ENCODE results near the gene CHST1.
A peak's percentile ranks its signal among the peaks of the same experiment; 100 is the strongest.

The CHST1 gene

DNA sequence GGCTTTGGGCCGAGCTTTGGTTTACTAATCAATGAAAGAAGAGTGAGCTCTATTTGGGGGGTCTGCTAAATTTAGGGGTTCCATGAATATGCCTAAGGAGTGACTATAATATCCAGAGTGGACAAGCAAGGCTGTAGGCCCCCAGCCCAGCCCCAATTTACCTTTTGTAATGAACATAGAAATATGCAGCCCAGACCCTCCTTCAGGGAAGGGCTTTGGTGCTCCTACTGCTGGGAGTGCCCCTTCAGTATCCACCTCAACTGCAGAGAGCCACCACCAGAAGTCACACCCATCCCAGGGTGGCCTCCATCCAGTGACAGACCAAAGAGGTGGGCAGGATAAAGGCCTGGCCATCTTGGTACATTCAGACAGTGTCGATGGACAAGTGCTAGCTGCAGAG, 43.1 kb downstream of the CHST1 start:
- DNase-seq (ENCODE audit: low read depth in 2 of 2), result no peak
- TF ChIP-seq CTCF (IDR thresholded peaks at IDR 0.05; ENCODE audit: low read depth, low read length), result no peak
- no peak overlapping the region for H3K4me3 ChIP-seq (replicated peaks in 1 of 2; ENCODE audit: low read depth in 2 of 2, low read length in 2 of 2)

DNA sequence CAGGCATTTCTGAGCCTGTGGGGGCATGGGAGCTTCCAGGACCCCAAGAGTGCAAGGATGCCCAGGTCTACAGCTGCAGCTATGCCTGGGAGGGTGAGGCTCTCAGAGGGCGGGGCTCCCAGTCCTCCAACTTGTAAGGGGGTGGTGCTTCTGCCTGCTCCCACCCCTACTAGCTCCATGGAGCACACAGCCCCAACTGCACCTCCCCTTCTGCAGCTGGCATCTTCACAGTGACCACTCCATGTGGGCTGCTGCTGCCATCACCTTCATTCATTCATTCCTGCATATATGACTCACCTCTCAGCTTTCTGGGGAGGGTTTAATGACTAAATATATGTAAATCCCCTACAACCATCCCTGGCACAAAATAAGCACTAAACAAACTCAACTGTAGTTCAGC, 43.8 kb downstream of the CHST1 start:
- no peak overlapping the region for H3K4me3 ChIP-seq (replicated peaks in 1 of 2; ENCODE audit: low read depth in 2 of 2, low read length in 2 of 2)
- no peak for TF ChIP-seq CTCF (IDR thresholded peaks at IDR 0.05; ENCODE audit: low read depth, low read length)
- DNase-seq (ENCODE audit: low read depth in 2 of 2), result peak in 1 of 2 donors; percentile 7

DNA sequence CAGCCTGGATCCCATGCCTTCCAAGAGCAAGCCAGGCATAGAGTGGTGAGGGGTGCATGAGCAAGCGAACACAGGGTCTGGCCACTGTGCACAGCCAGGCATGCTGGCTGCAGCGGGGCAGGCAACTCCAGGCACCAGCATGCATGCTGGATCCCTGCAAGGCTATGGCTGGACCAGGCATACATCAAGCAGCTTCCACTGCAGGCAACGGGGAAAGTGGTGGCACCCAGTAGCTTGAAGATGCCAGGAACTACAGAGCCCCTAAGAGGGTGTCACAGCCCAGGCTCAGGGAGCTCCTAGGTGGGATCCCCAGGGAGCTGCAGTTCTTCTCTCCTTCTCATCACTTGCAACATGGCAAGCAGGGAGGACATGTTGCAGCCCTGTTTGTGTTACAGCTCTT, 45.2 kb downstream of the CHST1 start:
- DNase-seq (ENCODE audit: low read depth in 2 of 2), result no peak
- H3K4me3 ChIP-seq (replicated peaks in 1 of 2; ENCODE audit: low read depth in 2 of 2, low read length in 2 of 2), result no peak overlapping the region
- no peak for TF ChIP-seq CTCF (IDR thresholded peaks at IDR 0.05; ENCODE audit: low read depth, low read length)

DNA sequence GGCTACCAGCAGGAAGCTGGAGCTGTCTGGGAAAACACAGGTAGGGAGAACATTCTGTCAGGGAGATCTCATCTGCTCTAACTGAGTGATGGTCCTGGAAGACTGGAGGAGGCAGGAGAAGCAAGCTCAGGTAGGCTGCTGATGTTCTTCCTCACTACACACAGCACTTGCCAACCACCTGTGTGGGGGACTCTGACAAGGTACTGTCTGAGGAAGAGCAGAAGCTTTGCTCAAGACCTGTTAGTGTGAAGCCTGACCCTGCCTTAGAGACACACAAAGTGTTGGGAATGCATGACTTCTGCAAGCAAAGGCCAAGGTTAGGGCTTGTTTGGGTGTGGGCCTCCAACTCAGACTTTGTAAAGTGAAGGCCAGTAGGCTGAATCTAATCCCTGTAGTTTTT, 46.5 kb downstream of the CHST1 start:
- no peak overlapping the region for H3K4me3 ChIP-seq (replicated peaks in 1 of 2; ENCODE audit: low read depth in 2 of 2, low read length in 2 of 2)
- no peak for TF ChIP-seq CTCF (IDR thresholded peaks at IDR 0.05; ENCODE audit: low read depth, low read length)
- DNase-seq (ENCODE audit: low read depth in 2 of 2), result no peak

DNA sequence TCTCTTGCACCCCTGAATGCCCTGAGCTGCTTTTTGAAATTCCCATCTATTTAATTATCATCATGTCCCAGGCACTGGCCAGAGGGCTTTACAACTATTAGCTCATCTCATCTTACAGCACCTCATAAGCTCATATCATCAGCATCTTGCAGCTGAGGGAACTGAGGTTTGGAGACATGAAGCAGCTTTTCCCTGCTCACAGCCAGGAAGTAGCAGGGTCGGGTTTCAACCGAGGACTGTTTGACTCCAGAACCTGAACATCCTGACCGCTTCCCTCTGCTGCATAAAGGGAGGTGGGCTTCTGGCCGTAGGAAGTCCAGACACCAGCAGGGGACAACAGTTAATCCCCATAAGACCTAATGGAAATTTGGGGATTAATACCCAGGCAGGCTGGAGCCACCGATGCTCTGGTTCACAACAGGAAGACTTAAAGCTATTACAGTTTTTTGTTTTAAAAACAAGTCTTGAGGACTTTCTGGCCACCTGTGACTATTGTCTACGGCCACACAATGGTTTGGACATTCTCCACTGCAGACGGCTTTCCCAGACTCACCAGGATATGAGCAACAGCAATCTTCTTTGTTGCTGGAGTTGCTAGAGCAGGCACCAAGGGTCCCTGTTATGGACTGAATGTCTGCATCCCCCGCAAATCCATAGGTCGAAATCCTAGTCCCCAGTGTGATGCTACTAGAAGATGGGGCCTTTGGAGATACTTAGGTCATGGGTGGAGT, 47.4 kb downstream of the CHST1 start:
- no peak for TF ChIP-seq CTCF (IDR thresholded peaks at IDR 0.05; ENCODE audit: low read depth, low read length)
- H3K4me3 ChIP-seq (replicated peaks in 1 of 2; ENCODE audit: low read depth in 2 of 2, low read length in 2 of 2), result no peak overlapping the region
- peak in 1 of 2 donors; percentile 11 for DNase-seq (ENCODE audit: low read depth in 2 of 2)

GRCh38 chr11:45616802-45617549, 48.4 kb downstream of the CHST1 start:
- no peak for TF ChIP-seq CTCF (IDR thresholded peaks at IDR 0.05; ENCODE audit: low read depth, low read length)
- H3K4me3 ChIP-seq (replicated peaks in 1 of 2; ENCODE audit: low read depth in 2 of 2, low read length in 2 of 2), result no peak overlapping the region
- no peak for DNase-seq (ENCODE audit: low read depth in 2 of 2)

Data from cardiac fibroblast (primary cell).